GM23338 (cell line): ENCODE measurements around the gene OTUD3. TPM values are rescaled to one million over a fixed set of nuclear protein-coding genes. Genes with fewer than 3 reads are reported as not detected.

Source experiments
- ATAC-seq: fragments of 200-7000 bp; cut with Tn5 transposase; 3 replicates; pipeline ENCODE4 v1.9.1; 2020
- DNase-seq: peaks from one replicate; pipeline ENCODE4 v3.0.0-alpha.2; 2015; ENCODE audit warnings: low spot score
- H2AFZ ChIP-seq: fragments of 200-600 bp; sonication (generic); 2 replicates; pipeline ENCODE4 v1.8.0; 2016; ENCODE audit warnings: antibody characterized with exemption, mild to moderate bottlenecking, moderate library complexity
- H3F3A ChIP-seq: fragments of 200-600 bp; sonication (generic); replicated peaks from 2 replicates; pipeline ENCODE4 v1.8.0; 2017; ENCODE audit warnings: antibody characterized with exemption, mixed run types, low read depth
- H3K27ac ChIP-seq: fragments of 200-600 bp; sonication (generic); 2 replicates; pipeline ENCODE4 v1.6.1; 2016; ENCODE audit warnings: low read depth
- H3K27me3 ChIP-seq: fragments of 200-600 bp; sonication (generic); 2 replicates; pipeline ENCODE4 v1.8.0; 2016; ENCODE audit warnings: mild to moderate bottlenecking, mixed run types, moderate library complexity; ENCODE audit not compliant: insufficient read depth
- H3K36me3 ChIP-seq: fragments of 200-600 bp; sonication (generic); 2 replicates; pipeline ENCODE4 v1.8.0; 2016; ENCODE audit warnings: mild to moderate bottlenecking; ENCODE audit not compliant: insufficient read depth
- H3K4me1 ChIP-seq: fragments of 200-600 bp; sonication (generic); 2 replicates; pipeline ENCODE4 v1.8.0; 2016; ENCODE audit warnings: mild to moderate bottlenecking, moderate library complexity; ENCODE audit not compliant: insufficient read depth
- H3K4me2 ChIP-seq: fragments of 200-600 bp; sonication (generic); 2 replicates; pipeline ENCODE4 v1.7.1; 2017; ENCODE audit warnings: mixed run types
- H3K4me3 ChIP-seq: fragments of 200-600 bp; sonication (generic); 2 replicates; pipeline ENCODE4 v1.6.1; 2016; ENCODE audit warnings: mixed run types
- H3K79me2 ChIP-seq: fragments of 200-600 bp; sonication (generic); replicated peaks from 2 replicates; pipeline ENCODE4 v1.8.0; 2017; ENCODE audit warnings: mild to moderate bottlenecking; ENCODE audit not compliant: insufficient read depth
- H3K9me2 ChIP-seq: fragments of 200-600 bp; sonication (generic); 2 replicates; pipeline ENCODE4 v1.8.0; 2017; ENCODE audit not compliant: insufficient read depth
- H4K20me1 ChIP-seq: fragments of 200-600 bp; sonication (generic); replicated peaks from 2 replicates; pipeline ENCODE4 v1.8.0; 2017; ENCODE audit warnings: mild to moderate bottlenecking; ENCODE audit not compliant: insufficient read depth
- H3K27ac Mint-ChIP-seq: 2 replicates; pipeline ENCODE4 v1.8.0; 2020; ENCODE audit warnings: inconsistent platforms, mild to moderate bottlenecking, moderate library complexity, mixed read lengths
- H3K27me3 Mint-ChIP-seq: 3 replicates; pipeline ENCODE4 v1.8.0; 2022; ENCODE audit warnings: low read depth, mild to moderate bottlenecking, moderate library complexity, mixed read lengths, inconsistent platforms; ENCODE audit not compliant: insufficient read depth, poor library complexity
- H3K36me3 Mint-ChIP-seq: 3 replicates; pipeline ENCODE4 v1.8.0; 2021; ENCODE audit warnings: low read depth, mild to moderate bottlenecking, inconsistent platforms, moderate library complexity, mixed read lengths
- H3K4me1 Mint-ChIP-seq: 3 replicates; pipeline ENCODE4 v1.8.0; 2020; ENCODE audit warnings: mild to moderate bottlenecking, inconsistent platforms, mixed read lengths
- H3K4me3 Mint-ChIP-seq: 3 replicates; pipeline ENCODE4 v1.8.0; 2021; ENCODE audit warnings: moderate library complexity, mild to moderate bottlenecking, inconsistent platforms, mixed read lengths
- H3K9me3 Mint-ChIP-seq: 3 replicates; pipeline ENCODE4 v1.8.0; 2020; ENCODE audit warnings: moderate library complexity, mild to moderate bottlenecking, inconsistent platforms, mixed read lengths
- CREB1 ChIP-seq: fragments of 250-450 bp; sonication (Bioruptor Pico); IDR thresholded peaks from 2 replicates; pipeline ENCODE4 v1.5.0; 2020; ENCODE audit warnings: low read depth, mild to moderate bottlenecking, moderate library complexity
- CTCF ChIP-seq, 2 experiments: fragments of 200-600 bp in 1 of 2; sonication (generic) in 1 of 2; conservative IDR thresholded peaks; 2 replicates each; pipeline versions ENCODE4 v1.5.1 to v1.6.1; 2016 to 2017; ENCODE audit warnings: antibody characterized with exemption in 2 of 2, low read depth in 2 of 2, mild to moderate bottlenecking in 2 of 2, moderate library complexity in 1 of 2
- ETS1 ChIP-seq: IDR thresholded peaks from 2 replicates; pipeline ENCODE4 v1.6.1; 2016; ENCODE audit warnings: antibody characterized with exemption
- EZH2 ChIP-seq: fragments of 200-600 bp; sonication (generic); IDR thresholded peaks from one replicate; pipeline ENCODE4 v1.8.0; 2017; ENCODE audit warnings: antibody characterized with exemption, mild to moderate bottlenecking, low read depth; ENCODE audit not compliant: unreplicated experiment
- EZH2phosphoT487 ChIP-seq: fragments of 200-600 bp; sonication (generic); IDR thresholded peaks from one replicate; pipeline ENCODE4 v1.8.1; 2018; ENCODE audit warnings: antibody characterized with exemption; ENCODE audit not compliant: unreplicated experiment
- NANOG ChIP-seq: IDR thresholded peaks from 2 replicates; pipeline ENCODE4 v1.6.1; 2016; ENCODE audit warnings: antibody characterized with exemption, borderline replicate concordance
- STAT1 ChIP-seq: IDR thresholded peaks from one replicate; pipeline ENCODE4 v1.6.1; 2016; ENCODE audit warnings: antibody characterized with exemption; ENCODE audit not compliant: unreplicated experiment
- ZNF331 ChIP-seq: fragments of 250-450 bp; sonication (Bioruptor Pico); IDR thresholded peaks from 2 replicates; pipeline ENCODE4 v1.5.0; 2020; ENCODE audit warnings: low read depth, mild to moderate bottlenecking, moderate library complexity
- ZNF462 ChIP-seq: fragments of 250-450 bp; sonication (Bioruptor Pico); IDR thresholded peaks from 2 replicates; pipeline ENCODE4 v1.5.0; 2020; ENCODE audit warnings: mild to moderate bottlenecking, moderate library complexity
- polyA plus RNA-seq: library from polyadenylated mRNA; unstranded; fragments of >200 nt; fragmentation: Nextera tagmentation; extraction: Ambion mirVana; gene quantifications from 2 replicates; pipeline ENCODE4 v1.2.1, GENCODE V29; 2016
- total RNA-seq: library from RNA; depleted of rRNA; stranded (reverse); fragments of >200 nt; shearing (Covaris generic); gene quantifications from 2 replicates; pipeline ENCODE4 v1.2.3, GENCODE V29; 2014

The OTUD3 gene
- total and polyA plus RNA-seq, 2 experiments from 2014 or later: 3.0 to 12.9 TPM

- Histone ChIP-seq H2AFZ (no peak overlapping the region), H3K79me2 (peaks cover 16% of the 10 kb centered on the region), H3K27ac (no peak overlapping the region), H3K9me2 (no peaks in the 10 kb centered on the region), H3K36me3 (no peaks in the 10 kb centered on the region), H3K27me3 (no peaks in the 10 kb centered on the region), H3K4me3 (no peak overlapping the region), H3K4me1 (peaks cover 4% of the 10 kb centered on the region; the same call in 1 of the 2 replicates), H3K4me2 (no peak overlapping the region), H4K20me1 (peaks cover 12% of the 10 kb centered on the region), H3F3A (no peaks in the 10 kb centered on the region)
- no peak for DNase-seq
- Mint-ChIP-seq H3K4me1 (peaks cover 17% of the 10 kb centered on the region; the same call in 2 of the 3 replicates), H3K4me3 (no peak overlapping the region), H3K27ac (no peak overlapping the region), H3K9me3 (no peaks in the 10 kb centered on the region), H3K27me3 (peaks cover 4% of the 10 kb centered on the region), H3K36me3 (peaks cover 4% of the 10 kb centered on the region; the same call in 1 of the 3 replicates)
- ATAC-seq: no peak
- no peak for TF ChIP-seq ETS1
These were observed 3.0 kb upstream of the OTUD3 start for GRCh38 chr1:19879227-19879626.

- no peak for ATAC-seq
- H3K4me2 ChIP-seq: no peak overlapping the region
These were observed 2.5 kb upstream of the OTUD3 start for GRCh38 chr1:19879661-19880060.

More at GRCh38 chr1:19879661-19880060, 2.5 kb upstream of the OTUD3 start:
- Histone ChIP-seq H2AFZ (no peak overlapping the region), H3F3A (no peaks in the 10 kb centered on the region), H3K27me3 (no peaks in the 10 kb centered on the region), H3K4me1 (peaks cover 4% of the 10 kb centered on the region; the same call in 1 of the 2 replicates), H3K27ac (no peak overlapping the region), H3K79me2 (peaks cover 20% of the 10 kb centered on the region), H4K20me1 (peaks cover 17% of the 10 kb centered on the region), H3K4me3 (no peak overlapping the region), H3K9me2 (no peaks in the 10 kb centered on the region), H3K36me3 (no peaks in the 10 kb centered on the region)
- TF ChIP-seq STAT1: no peak
- no peak for TF ChIP-seq EZH2phosphoT487
- no peak for TF ChIP-seq ZNF331 (CRISPR knock-in tag)
- TF ChIP-seq CREB1 (CRISPR knock-in tag): no peak
- TF ChIP-seq NANOG: no peak
- no peak for TF ChIP-seq ETS1
- TF ChIP-seq CTCF (conservative IDR thresholded peaks at IDR 0.05; ENCODE audit: low read depth in 2 of 2): no peak
- TF ChIP-seq ZNF462 (CRISPR knock-in tag): no peak
- no peak for TF ChIP-seq EZH2
- Mint-ChIP-seq H3K27me3 (peaks cover 4% of the 10 kb centered on the region), H3K9me3 (no peaks in the 10 kb centered on the region), H3K4me3 (no peak overlapping the region), H3K4me1 (peaks cover 17% of the 10 kb centered on the region; the same call in 2 of the 3 replicates), H3K36me3 (peaks cover 4% of the 10 kb centered on the region; the same call in 1 of the 3 replicates), H3K27ac (no peak overlapping the region)
- no peak for DNase-seq
